Measurements from ENCODE around the gene NLGN4X. TPM values are rescaled to one million over a fixed set of nuclear protein-coding genes. Genes with fewer than 3 reads are reported as not detected.

NLGN4X gene
- total and polyA plus RNA-seq, 8 donors, result 0.45 to 2.6 (median 1.7) TPM

DNA sequence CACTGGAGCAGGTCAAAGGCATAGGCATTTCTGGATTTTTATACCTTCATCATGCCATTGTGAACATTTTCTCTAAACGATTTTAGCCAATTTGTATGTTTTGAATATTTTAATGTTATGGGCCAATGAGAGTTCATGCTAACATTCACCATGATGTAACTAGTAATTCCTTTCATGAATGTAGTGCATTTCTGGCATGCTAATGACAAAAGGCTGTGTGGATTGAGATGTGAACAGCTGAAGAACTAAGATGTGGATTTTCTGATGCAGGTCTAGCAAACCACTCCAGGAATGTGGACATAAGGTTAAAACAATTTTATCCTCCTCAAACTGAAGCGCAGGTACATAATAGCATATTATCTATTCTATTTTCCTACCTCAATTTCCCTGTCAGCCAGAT lies 269.4 kb downstream of the NLGN4X start:
- no peaks in the 10 kb centered on the region for H3K36me3 ChIP-seq
- no peaks in the 10 kb centered on the region for H3K27me3 ChIP-seq
- no peaks in the 10 kb centered on the region for H3K4me1 ChIP-seq
- H3K4me3 ChIP-seq, result no peak overlapping the region
- H3K9me3 ChIP-seq, result no peaks in the 10 kb centered on the region
- TF ChIP-seq, protein P1, sequence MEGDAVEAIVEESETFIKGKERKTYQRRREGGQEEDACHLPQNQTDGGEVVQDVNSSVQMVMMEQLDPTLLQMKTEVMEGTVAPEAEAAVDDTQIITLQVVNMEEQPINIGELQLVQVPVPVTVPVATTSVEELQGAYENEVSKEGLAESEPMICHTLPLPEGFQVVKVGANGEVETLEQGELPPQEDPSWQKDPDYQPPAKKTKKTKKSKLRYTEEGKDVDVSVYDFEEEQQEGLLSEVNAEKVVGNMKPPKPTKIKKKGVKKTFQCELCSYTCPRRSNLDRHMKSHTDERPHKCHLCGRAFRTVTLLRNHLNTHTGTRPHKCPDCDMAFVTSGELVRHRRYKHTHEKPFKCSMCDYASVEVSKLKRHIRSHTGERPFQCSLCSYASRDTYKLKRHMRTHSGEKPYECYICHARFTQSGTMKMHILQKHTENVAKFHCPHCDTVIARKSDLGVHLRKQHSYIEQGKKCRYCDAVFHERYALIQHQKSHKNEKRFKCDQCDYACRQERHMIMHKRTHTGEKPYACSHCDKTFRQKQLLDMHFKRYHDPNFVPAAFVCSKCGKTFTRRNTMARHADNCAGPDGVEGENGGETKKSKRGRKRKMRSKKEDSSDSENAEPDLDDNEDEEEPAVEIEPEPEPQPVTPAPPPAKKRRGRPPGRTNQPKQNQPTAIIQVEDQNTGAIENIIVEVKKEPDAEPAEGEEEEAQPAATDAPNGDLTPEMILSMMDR (IDR thresholded peaks at IDR 0.05), result no peak
- intact Hi-C loops (cut with DNase I), result no loop called here
- no peak overlapping the region for H3K27ac ChIP-seq
- DNase-seq, result no peak
- no peak for ATAC-seq

DNA sequence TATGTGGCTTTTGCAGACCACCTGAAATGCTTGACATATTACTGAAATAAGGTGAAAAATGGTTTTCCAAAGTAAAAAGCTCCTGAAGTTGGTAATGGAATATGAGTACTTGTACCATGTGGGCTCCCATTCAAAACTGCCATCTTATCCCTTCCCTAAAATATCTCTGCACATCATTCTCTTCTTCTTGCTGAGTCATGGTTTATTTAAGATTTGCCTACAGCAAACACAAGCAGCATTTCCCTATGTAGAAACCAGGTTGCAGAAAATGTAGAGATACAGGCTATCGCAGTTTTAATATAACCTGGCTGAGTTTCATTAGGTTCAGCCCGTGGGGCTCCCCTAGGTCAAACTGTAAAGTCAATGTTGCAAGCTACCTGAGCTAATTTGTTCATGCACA lies 270.1 kb downstream of the NLGN4X start:
- H3K36me3 ChIP-seq, result no peaks in the 10 kb centered on the region
- no peaks in the 10 kb centered on the region for H3K27me3 ChIP-seq
- H3K9me3 ChIP-seq, result no peaks in the 10 kb centered on the region
- ATAC-seq (no peak), DNase-seq (no peak)
- H3K4me3 ChIP-seq, result no peak overlapping the region
- intact Hi-C loops (cut with DNase I), result no loop called here
- no peaks in the 10 kb centered on the region for H3K4me1 ChIP-seq
- no peak overlapping the region for H3K27ac ChIP-seq
- TF ChIP-seq, protein P1 (IDR thresholded peaks at IDR 0.05), result no peak

DNA sequence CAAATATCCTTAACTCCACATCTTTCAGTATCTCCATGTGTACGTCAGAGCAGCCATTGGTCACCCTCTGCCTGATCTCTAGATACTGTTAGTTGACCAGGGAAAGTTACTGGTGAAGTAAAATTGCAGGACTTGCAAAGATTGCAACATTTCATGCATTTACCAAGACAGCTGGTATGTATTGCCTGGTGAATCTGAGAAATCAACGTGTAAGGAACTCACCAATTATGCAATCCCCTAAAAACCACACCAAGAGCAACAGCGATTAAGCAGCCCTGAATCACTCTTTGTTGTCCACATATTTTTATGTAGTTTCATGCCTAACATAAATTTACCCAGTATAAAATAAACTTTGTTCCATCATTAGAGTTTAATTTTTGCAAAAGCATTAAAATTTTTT lies 271.2 kb downstream of the NLGN4X start:
- Histone ChIP-seq H3K4me3 (no peak overlapping the region), H3K36me3 (no peaks in the 10 kb centered on the region), H3K9me3 (no peaks in the 10 kb centered on the region), H3K4me1 (no peaks in the 10 kb centered on the region), H3K27me3 (no peaks in the 10 kb centered on the region), H3K27ac (no peak overlapping the region)
- TF ChIP-seq, protein P1 (IDR thresholded peaks at IDR 0.05), result no peak
- intact Hi-C loops (cut with DNase I), result no loop called here
- ATAC-seq (no peak), DNase-seq (no peak)

DNA sequence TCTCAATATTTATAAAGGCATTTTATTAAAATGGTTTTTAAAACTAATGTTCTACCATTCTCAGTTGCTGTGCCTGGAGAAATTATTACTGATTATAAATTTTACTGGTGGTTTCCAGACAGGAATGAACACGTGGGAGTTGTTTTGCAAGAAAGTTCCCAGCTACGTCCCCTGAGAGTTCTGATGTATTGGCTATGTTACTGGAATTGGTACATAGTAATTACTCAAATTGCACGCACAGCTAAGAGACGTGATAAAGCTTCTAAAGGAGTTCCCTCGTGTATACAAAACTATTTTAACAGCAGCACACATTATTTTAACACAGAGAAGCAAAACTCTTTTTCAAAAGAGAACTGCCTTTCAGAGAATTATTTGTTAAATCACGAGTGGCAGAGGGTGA lies 292.2 kb downstream of the NLGN4X start:
- TF ChIP-seq, protein P1 (IDR thresholded peaks at IDR 0.05), result no peak
- H3K9me3 ChIP-seq, result no peaks in the 10 kb centered on the region
- H3K36me3 ChIP-seq, result no peaks in the 10 kb centered on the region
- intact Hi-C loops (cut with DNase I), result no loop called here
- no peak for DNase-seq
- H3K4me1 ChIP-seq, result no peaks in the 10 kb centered on the region
- no peak overlapping the region for H3K27ac ChIP-seq
- no peaks in the 10 kb centered on the region for H3K27me3 ChIP-seq
- H3K4me3 ChIP-seq, result no peak overlapping the region
- ATAC-seq, result no peak

DNA sequence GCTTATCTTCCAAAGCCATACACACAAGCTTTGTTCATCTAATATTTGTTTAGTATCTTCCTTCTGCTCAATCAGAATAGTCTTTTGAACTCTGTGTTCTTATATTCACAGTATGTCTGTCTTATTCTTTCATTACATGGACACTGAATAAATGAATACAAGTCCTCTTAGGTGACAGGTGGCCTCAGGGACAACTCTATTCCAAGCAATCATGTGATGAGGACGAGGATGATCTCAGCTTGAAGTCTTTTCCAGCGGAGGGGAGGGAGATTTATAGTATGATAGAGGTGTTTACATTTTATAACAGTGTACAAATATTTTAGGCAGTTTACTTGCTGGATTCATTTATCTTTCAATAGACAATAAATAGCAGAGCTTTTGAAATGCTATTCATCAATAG lies 300.4 kb downstream of the NLGN4X start:
- Histone ChIP-seq H3K27ac (no peak overlapping the region), H3K36me3 (no peaks in the 10 kb centered on the region), H3K4me1 (no peaks in the 10 kb centered on the region), H3K9me3 (no peaks in the 10 kb centered on the region), H3K27me3 (no peaks in the 10 kb centered on the region), H3K4me3 (no peak overlapping the region)
- TF ChIP-seq, protein P1 (IDR thresholded peaks at IDR 0.05), result no peak
- no peak for ATAC-seq
- intact Hi-C loops (cut with DNase I), result no loop called here
- no peak for DNase-seq
